ENCODE measurements around the gene SIPA1L3.

GRCh38 chr19:38227287-38228004 is 320.4 kb downstream of the SIPA1L3 start:
- TF ChIP-seq HOXB13 (CRISPR knock-in tag; IDR thresholded peaks at IDR 0.05; ENCODE audit: low read depth) (no peak), HDAC2 (IDR thresholded peaks at IDR 0.05) (no peak), EP300 (IDR thresholded peaks at IDR 0.05) (no peak), SMC3 (IDR thresholded peaks at IDR 0.05) (no peak), EHF (CRISPR knock-in tag; IDR thresholded peaks at IDR 0.05) (no peak), MAX (IDR thresholded peaks at IDR 0.05) (no peak), JUN (IDR thresholded peaks at IDR 0.05) (no peak), POLR2A (IDR thresholded peaks at IDR 0.05; ENCODE audit: low read length) (no peak), JUNB (IDR thresholded peaks at IDR 0.05) (no peak), FOXS1 (CRISPR knock-in tag; IDR thresholded peaks at IDR 0.05) (no peak), FOSL2 (IDR thresholded peaks at IDR 0.05) (no peak), FOSL2 (CRISPR knock-in tag; IDR thresholded peaks at IDR 0.05) (no peak), RARB (CRISPR knock-in tag; IDR thresholded peaks at IDR 0.05) (no peak)
- TF ChIP-seq, protein P1, sequence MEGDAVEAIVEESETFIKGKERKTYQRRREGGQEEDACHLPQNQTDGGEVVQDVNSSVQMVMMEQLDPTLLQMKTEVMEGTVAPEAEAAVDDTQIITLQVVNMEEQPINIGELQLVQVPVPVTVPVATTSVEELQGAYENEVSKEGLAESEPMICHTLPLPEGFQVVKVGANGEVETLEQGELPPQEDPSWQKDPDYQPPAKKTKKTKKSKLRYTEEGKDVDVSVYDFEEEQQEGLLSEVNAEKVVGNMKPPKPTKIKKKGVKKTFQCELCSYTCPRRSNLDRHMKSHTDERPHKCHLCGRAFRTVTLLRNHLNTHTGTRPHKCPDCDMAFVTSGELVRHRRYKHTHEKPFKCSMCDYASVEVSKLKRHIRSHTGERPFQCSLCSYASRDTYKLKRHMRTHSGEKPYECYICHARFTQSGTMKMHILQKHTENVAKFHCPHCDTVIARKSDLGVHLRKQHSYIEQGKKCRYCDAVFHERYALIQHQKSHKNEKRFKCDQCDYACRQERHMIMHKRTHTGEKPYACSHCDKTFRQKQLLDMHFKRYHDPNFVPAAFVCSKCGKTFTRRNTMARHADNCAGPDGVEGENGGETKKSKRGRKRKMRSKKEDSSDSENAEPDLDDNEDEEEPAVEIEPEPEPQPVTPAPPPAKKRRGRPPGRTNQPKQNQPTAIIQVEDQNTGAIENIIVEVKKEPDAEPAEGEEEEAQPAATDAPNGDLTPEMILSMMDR (IDR thresholded peaks at IDR 0.05): no peak
- TF ChIP-seq, protein P2, sequence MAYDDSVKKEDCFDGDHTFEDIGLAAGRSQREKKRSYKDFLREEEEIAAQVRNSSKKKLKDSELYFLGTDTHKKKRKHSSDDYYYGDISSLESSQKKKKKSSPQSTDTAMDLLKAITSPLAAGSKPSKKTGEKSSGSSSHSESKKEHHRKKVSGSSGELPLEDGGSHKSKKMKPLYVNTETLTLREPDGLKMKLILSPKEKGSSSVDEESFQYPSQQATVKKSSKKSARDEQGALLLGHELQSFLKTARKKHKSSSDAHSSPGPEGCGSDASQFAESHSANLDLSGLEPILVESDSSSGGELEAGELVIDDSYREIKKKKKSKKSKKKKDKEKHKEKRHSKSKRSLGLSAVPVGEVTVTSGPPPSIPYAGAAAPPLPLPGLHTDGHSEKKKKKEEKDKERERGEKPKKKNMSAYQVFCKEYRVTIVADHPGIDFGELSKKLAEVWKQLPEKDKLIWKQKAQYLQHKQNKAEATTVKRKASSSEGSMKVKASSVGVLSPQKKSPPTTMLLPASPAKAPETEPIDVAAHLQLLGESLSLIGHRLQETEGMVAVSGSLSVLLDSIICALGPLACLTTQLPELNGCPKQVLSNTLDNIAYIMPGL (CRISPR knock-in tag; IDR thresholded peaks at IDR 0.05; ENCODE audit: borderline replicate concordance): no peak
